Loucy (cell line): Measurements from ENCODE around the gene C5orf34.

Experiments
- EZH2phosphoT487 ChIP-seq: fragments of 200-600 bp; IDR thresholded peaks from 2 replicates; pipeline ENCODE4 v1.6.1; 2018; ENCODE audit warnings: antibody characterized with exemption, mild to moderate bottlenecking, moderate library complexity, borderline replicate concordance
- TF ChIP-seq, protein P1 (sequence below): fragments of 200-600 bp; sonication (generic); conservative IDR thresholded peaks from 2 replicates; pipeline ENCODE4 v1.5.1; 2014; ENCODE audit warnings: mild to moderate bottlenecking, antibody characterized with exemption, low read length

DNA sequence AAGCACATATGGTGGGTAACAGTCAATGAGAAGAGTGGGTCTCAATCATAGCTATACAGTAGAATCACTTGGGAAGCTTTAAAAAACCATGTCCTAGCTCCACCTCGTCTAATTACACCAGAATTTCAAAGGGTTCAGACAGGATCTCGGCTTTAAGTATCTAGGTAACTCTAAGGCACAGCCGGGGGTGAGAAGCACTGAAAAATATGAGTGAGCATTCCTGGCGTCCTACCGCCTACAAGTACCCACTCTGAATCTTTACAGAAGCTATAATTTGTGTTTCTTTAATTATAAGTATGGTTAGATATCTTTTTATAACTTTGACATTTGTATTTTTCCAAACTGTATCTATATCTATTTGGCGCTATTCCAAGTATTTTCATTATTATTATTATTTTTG, 25.8 kb upstream of the C5orf34 start:
- TF ChIP-seq, protein P1, sequence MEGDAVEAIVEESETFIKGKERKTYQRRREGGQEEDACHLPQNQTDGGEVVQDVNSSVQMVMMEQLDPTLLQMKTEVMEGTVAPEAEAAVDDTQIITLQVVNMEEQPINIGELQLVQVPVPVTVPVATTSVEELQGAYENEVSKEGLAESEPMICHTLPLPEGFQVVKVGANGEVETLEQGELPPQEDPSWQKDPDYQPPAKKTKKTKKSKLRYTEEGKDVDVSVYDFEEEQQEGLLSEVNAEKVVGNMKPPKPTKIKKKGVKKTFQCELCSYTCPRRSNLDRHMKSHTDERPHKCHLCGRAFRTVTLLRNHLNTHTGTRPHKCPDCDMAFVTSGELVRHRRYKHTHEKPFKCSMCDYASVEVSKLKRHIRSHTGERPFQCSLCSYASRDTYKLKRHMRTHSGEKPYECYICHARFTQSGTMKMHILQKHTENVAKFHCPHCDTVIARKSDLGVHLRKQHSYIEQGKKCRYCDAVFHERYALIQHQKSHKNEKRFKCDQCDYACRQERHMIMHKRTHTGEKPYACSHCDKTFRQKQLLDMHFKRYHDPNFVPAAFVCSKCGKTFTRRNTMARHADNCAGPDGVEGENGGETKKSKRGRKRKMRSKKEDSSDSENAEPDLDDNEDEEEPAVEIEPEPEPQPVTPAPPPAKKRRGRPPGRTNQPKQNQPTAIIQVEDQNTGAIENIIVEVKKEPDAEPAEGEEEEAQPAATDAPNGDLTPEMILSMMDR, result no peak
- no peak for TF ChIP-seq EZH2phosphoT487
